GM12892 (cell line): ENCODE results near the gene PREX1.

Source experiments
- POLR2A ChIP-seq: IDR thresholded peaks from 2 replicates; pipeline ENCODE4 v1.6.1; 2011; ENCODE audit warnings: low read depth, low read length, control low read depth
- POLR2AphosphoS5 ChIP-seq: IDR thresholded peaks from 2 replicates; pipeline ENCODE4 v1.6.1; 2011; ENCODE audit warnings: low read depth, low read length, control low read depth
- TAF1 ChIP-seq: IDR thresholded peaks from 2 replicates; pipeline ENCODE4 v1.6.1; 2011; ENCODE audit warnings: low read depth, mild to moderate bottlenecking, control low read depth, low read length, borderline replicate concordance

- TF ChIP-seq POLR2AphosphoS5 (no peak), POLR2A (no peak), TAF1 (no peak)
Measured at GRCh38 chr20:48622421-48622820, 205.4 kb downstream of the PREX1 start.
